ENCODE results near the gene MAPK8.

- no peak for TF ChIP-seq POLR2A (IDR thresholded peaks at IDR 0.05; ENCODE audit: low read depth, low read length)
- TF ChIP-seq POLR2AphosphoS5 (IDR thresholded peaks at IDR 0.05; ENCODE audit: low read depth, low read length) = no peak
- no peak for TF ChIP-seq TAF1 (IDR thresholded peaks at IDR 0.05; ENCODE audit: borderline replicate concordance, low read depth, low read length)
These were observed 148.0 kb downstream of the MAPK8 start for GRCh38 chr10:48454302-48455054.
